GM18498 (cell line): ENCODE measurements around the gene MLF2.

Experiments used
- ATAC-seq: cut with Tn5 transposase; IDR thresholded peaks from one replicate; pipeline ENCODE4 v1.9.1; 2021; ENCODE audit warnings: mild to moderate bottlenecking, moderate library complexity; ENCODE audit not compliant: unreplicated experiment

MLF2 gene

DNA sequence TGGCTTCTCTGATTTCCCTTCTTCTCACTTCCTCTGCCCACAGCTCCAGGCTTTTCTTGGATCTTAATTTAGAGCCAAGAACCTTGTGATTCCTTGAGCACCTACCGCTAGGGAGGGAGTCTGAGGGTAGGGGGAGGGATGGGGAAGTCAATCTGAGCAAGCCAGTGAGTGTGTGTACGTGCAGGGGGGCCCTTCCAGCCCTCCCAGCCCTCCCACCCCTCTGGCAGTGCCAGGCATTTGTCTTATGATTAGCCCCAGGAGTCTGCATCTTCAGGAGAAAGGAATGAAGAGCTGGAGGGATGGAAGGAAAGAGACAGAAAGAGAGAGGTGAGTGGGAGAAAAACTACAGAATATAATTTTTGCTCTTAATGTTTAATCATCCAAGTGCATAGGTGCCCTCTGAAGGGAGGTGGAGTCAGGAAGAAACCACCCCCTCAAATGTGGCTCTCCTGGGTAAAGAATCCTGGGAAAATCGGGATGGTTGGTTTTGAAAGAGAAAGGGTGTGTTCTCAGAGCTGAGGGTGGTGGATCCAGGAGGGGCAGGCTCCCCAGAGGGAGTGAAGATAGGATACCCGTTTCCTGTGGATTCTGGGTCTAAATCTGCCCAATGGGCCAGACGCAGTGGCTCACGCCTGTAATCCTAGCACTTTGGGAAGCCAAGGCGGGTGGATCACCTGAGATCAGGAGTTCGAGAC, 54.4 kb downstream of the MLF2 start:
- ATAC-seq = no peak
